Cardiac fibroblast (primary cell): ENCODE data around the gene CAPSL.

Experiments
- DNase-seq, 2 donors: peaks; one replicate each; pipeline versions ENCODE4 v3.0.0 to v3.0.0-alpha.2; 2010; ENCODE audit warnings: low read depth in 2 of 2
- H3K4me3 ChIP-seq, 2 donors: replicated peaks in 1 of 2; 1 replicate in 1 of 2; 2 replicates in 1 of 2; pipeline ENCODE4 v1.5.1; 2011; ENCODE audit warnings: low read depth in 2 of 2, low read length in 2 of 2, mild to moderate bottlenecking in 2 of 2, moderate library complexity in 1 of 2
- TF ChIP-seq, protein P1 (sequence below): IDR thresholded peaks from one replicate; pipeline ENCODE4 v1.5.1; 2011; ENCODE audit warnings: low read depth, mild to moderate bottlenecking, low read length, inconsistent platforms

The CAPSL gene

DNA sequence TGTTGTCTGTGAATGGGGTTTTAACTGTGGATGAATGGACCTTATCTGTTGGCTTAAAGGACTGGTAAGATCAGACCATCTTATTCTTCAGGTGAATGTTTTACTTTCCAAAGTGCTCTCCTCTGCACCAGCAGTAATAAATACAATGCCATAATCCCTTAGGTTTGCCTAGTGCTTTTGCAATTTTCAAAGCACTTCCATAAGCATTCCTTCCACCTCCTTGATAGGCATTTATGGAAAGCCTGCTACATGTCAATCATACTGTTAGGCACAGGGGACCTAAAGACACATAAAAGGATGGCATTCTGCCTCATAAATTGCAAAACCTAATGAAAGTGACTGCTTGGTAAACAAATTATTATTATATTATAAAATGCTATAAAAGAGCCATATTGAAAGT lies 60.3 kb downstream of the CAPSL start:
- TF ChIP-seq, protein P1, sequence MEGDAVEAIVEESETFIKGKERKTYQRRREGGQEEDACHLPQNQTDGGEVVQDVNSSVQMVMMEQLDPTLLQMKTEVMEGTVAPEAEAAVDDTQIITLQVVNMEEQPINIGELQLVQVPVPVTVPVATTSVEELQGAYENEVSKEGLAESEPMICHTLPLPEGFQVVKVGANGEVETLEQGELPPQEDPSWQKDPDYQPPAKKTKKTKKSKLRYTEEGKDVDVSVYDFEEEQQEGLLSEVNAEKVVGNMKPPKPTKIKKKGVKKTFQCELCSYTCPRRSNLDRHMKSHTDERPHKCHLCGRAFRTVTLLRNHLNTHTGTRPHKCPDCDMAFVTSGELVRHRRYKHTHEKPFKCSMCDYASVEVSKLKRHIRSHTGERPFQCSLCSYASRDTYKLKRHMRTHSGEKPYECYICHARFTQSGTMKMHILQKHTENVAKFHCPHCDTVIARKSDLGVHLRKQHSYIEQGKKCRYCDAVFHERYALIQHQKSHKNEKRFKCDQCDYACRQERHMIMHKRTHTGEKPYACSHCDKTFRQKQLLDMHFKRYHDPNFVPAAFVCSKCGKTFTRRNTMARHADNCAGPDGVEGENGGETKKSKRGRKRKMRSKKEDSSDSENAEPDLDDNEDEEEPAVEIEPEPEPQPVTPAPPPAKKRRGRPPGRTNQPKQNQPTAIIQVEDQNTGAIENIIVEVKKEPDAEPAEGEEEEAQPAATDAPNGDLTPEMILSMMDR = no peak
- no peak overlapping the region for H3K4me3 ChIP-seq

DNA sequence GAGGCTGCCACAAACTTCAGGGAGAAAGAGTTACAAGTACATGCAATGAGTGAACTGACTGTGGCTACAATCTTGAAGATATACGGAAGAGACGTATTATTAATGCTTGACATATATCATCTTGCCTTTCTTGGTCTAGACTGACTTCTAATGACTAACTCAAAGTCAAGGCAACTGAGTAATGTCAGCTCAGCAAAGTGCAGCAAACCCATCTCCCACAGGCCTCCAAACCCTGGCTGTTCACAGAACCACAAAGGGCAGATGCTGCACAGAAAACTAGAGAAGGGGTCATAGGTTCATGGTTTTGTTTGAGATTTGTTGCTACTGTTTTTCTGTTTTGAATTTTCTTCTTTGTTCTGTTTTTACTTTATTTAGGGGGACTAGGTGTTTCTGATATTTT lies 60.8 kb downstream of the CAPSL start:
- H3K4me3 ChIP-seq = no peak overlapping the region
- TF ChIP-seq, protein P1 = no peak
- DNase-seq = no peak

More for the DNA sequence above, 60.3 kb downstream of the CAPSL start:
- no peak for DNase-seq

DNA sequence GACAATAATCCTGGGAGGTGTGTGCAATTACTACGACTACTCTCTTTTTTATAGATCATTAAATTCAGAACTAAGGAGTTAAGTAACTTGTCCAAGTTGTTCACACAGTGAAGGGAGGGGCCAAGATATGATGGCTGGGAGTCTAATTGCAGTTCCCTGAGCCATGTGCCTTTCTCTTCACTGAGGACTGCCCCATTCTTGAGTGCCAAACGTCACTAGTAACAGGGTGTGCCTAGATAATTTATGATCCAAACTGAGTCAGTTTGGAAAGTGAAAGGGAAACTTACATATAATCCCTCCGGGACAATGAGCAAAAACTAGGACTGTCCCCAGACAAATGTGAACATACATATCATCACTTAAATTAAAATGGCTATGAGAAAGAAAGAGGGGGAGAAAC lies 61.5 kb downstream of the CAPSL start:
- TF ChIP-seq, protein P1 = no peak
- no peak overlapping the region for H3K4me3 ChIP-seq
- DNase-seq = peak; percentile 14 to 47

DNA sequence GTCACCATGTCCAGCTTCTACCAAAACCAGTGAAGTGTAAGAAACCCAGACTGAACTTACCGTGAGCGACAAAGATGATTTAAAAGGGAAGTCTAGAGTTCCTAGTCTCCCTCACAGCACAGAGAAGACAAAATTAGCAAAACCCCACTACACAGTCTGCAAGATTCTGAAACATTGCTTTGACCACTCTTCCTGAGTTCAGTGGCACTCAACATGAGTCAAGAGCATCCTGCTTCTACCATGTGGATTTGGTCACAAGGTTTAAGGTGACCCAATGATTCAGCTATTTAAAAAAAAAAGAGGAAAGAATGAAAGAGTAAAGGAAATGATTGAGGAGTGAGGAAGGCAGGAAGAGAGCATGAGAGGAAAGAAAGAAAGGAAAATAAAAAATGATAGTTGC lies 62.0 kb downstream of the CAPSL start:
- DNase-seq = peak in 1 of 2 donors; percentile 22
- no peak overlapping the region for H3K4me3 ChIP-seq
- TF ChIP-seq, protein P1 = no peak

DNA sequence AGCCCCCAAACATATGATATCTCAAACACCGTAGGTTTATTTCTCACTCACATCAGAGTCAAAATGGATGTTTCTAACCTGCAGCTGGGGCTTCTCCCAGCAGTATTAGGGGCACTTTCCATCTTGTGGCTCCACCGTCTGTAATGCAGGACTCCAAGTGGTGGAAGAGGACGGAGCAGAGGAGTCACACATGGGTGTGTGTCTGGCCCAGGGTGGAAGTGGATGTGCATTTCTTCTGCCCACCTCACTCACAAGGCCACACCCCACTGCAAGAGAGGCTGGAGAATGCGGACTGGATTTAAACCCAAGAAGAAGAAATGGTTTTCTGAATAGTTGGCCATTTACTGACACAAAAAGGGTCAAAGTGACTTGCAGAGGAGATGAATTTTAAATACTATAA lies 67.8 kb downstream of the CAPSL start:
- DNase-seq = no peak
- H3K4me3 ChIP-seq = no peak overlapping the region
- TF ChIP-seq, protein P1 = no peak

DNA sequence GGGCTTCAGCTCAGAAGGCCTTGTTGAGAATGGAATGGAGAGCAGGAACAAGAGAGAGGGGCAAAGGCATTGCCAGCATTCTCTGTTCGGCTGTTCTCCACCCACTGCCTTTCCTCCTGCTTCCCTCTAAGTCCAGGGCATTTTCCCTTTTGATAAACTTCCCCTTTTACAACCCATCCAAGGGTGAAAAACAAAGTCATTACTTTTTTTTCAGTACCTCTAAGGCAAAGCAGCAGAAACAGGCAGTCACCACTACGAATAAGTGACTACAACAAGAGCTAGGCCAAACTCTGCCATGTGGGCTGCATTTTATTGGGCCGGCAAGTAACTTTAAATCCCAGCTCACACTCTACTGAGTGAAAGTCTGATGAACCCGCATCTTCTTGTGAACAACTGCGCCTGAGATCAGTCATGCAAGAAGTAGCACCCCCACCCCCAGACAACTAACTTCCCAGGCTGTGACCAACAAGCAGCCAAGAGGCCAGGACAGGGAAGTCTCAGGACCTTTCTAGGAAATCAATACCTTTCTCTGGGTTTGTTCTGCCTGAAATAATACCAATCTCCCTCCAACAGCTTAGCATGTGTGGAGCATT lies 68.6 kb downstream of the CAPSL start:
- no peak for DNase-seq
- no peak overlapping the region for H3K4me3 ChIP-seq
- TF ChIP-seq, protein P1 = no peak

DNA sequence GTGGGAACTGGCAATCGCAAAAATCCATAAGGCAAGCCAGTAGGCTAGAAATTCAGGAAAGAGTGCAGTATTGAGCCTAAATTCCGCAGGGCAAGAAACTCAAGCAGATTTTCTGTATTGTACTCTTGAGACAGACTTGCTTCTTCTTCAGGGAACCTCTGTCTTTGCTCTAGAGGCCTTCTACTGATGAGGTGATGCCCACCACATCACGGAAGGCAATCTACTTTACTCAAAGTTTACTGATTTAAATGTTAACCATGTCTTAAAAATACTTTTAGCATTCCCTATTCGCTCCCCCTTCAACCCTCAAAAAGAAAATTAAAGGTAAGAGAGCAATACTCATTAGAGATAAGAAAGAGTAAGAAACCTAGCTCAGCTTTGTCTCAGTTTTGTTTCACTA lies 70.4 kb downstream of the CAPSL start:
- H3K4me3 ChIP-seq = no peak overlapping the region
- no peak for DNase-seq
- TF ChIP-seq, protein P1 = no peak
